IPS-NIHi11 (cell line): Measurements from ENCODE around the gene PARD3.
A peak's percentile ranks its signal among the peaks of the same experiment; 100 is the strongest.

Source experiments
- DNase-seq: peaks from one replicate; pipeline ENCODE4 v3.0.0; 2012; ENCODE audit warnings: mixed read lengths, low spot score

The PARD3 gene

DNA sequence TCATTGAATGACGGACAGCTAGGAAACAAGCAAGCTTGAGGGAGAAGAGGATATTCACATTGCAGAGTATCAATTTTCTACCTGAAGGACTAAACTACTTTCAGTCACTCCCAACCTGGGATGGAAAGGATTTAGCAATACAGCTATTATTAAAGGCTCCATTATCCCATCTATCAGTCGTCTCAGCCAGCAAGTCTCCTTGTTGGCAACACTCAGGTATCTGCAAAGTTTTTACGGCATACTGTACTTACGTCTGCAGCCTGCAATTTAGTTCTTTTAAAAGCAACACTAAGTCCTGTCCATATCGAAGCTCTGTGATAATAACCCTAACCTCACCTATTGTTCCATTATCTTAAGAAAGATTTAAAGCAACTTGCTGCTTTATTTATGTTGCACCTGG is 689.4 kb downstream of the PARD3 start:
- no peak for DNase-seq

GRCh38 chr10:34124522-34125035 is 690.5 kb downstream of the PARD3 start:
- no peak for DNase-seq

GRCh38 chr10:34121781-34122622 is 693.1 kb downstream of the PARD3 start:
- no peak for DNase-seq

DNA sequence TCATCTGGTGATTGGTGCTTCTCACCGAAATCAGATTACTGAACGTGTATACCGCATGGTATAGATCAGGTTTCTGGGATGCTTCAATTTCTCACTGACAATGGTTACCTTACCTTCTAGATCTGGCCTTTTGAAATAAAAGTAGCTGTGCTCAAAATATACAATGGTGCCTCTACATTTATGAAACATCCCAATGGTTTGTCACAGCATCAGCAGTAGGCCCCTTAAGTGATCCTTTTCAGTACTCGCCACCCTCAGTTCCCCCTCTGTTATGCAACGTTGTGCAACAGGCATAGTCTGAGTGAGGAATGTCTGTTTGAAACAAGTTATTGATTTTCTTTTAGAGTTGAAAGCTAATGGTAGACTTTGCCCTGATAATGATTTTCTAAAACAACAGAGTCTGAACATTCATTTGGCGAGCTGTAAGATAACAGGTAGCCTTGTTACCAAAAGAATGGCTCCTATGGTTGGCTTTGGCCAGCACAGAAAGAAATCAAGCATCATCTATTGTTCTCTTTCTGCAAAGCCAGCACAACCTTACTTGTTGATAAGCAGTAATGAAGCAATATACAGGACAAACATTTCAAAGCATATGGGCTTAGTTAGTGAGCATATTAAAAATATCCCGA is 693.9 kb downstream of the PARD3 start:
- DNase-seq: no peak

DNA sequence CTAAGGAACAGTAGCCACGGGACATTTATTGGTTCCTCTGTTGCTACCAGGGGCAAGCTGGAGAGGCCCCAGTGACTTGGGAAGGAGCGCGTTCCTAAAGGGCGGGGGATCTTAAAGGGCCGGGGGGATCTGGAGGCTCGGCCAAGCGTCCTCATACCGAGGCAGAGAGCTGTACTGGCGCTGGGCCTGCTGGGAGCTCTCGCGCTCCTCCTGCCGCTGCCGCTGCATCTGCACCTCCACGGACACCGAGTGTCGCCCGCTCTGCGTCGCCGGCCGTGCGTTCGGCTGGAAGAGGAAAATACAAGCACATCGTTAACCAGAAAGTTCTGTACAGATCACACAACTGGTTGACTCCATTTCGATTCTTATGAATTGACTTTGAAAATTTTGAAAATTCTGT is 695.6 kb downstream of the PARD3 start:
- no peak for DNase-seq

DNA sequence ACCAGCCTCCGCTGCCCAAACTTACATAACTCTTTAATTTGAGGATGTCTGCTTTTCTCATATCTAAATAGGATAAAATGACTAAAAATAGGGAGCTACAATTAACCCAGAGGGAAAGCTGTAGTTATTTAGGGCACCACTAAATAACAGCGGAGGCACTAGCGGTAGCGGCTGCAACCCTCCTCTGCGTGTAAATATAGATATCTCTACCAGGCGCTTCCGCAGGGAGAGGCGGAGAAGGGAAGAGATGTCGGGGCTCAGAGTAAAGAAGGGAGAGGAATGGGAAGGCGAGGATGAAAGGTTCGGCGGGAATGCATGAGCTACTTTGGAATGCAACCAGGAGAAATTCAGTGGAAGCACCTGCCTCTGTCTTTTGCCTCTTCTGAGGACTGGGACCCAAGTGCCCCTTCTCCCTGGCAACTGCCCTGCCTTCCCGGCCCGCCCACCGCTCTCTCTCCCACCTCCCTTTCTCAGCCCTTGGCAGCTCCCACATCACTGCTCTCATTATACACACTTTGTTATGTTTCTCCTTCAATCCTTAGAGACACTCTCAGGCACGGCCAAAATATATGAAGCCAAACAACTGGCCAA is 698.3 kb downstream of the PARD3 start:
- no peak for DNase-seq

GRCh38 chr10:34116220-34116641 is 698.9 kb downstream of the PARD3 start:
- no peak for DNase-seq

DNA sequence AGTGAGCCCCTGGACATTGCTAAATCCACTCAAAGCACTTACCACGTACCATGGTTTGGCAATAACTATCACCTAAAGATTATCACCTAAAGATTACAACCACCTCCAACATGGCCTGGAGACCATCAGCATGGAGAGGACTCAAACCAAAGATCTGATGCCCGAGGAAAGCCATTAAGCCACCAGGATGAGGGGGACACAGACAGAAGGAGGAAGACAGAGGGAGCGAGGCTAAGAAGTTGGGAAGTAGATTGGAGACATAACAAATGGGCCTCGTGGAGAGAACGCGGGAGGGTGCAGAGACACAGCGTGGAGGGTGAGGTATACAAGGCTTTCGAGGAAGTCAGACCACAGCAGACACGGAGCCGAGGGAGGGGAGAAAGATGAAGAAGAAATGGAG is 700.2 kb downstream of the PARD3 start:
- no peak for DNase-seq

GRCh38 chr10:34113504-34114225 is 701.4 kb downstream of the PARD3 start:
- peak; percentile 73 for DNase-seq

DNA sequence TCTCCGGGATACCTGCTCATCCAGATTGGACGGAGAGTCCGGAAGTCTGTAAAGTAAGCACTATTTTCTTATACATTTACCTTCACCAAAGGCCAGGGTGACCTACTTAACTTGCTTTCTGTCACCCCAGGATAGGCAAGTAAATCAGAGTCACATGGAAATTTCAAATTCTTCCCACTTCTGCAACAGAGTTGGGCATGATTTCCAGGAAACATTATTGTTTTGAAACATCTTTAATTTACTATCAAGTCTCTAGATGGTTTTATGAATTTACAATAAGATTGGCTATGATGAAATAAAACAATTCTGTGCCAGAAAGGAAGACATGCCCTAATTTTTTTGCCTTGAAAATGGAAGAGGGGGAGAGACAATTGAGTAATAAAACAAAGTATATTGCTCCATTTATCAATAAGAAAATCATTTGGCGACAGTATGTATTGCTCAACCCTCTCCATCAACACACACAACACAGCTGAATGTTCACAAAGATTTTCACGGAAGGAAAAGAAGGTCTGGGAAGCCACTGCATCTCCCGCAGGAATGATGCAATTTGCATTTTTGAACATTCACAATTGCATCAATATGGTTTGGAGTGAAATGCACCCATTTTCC is 702.8 kb downstream of the PARD3 start:
- DNase-seq: no peak

GRCh38 chr10:34111179-34111578 is 703.9 kb downstream of the PARD3 start:
- DNase-seq: no peak

DNA sequence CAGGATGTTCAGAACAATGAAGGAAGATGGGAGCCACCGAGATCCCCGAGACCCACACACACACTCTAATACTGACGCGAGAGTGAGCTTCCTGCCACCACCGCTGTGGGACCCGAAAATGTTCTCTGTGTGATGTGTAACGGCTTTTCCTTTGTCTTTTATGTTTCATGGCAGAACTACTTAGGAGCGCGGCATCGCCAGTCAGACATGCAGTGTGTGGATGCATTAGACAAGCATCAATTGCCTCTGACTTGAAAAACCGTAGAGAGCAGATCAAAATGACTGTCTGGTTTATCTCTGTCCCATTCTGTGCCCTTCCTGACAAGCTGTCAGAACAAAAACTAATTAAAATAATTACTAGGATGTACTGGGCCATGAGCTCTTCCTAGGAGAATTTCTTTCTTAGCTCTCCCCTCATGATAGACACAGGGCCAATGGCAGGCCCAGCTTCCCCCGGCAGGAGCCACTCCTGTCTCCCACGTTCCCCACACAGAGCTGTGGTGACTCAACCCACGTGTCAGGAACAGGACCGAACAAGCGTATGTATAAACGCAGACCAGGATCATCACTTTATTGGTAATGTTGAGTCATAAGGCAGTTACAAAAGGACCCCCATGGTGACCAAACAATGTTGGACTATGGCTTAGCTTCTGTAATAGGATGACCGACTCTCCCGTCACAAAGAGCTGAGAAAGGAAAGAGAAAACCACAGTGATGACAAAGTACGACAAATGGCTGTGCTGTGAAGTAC is 705.0 kb downstream of the PARD3 start:
- no peak for DNase-seq

DNA sequence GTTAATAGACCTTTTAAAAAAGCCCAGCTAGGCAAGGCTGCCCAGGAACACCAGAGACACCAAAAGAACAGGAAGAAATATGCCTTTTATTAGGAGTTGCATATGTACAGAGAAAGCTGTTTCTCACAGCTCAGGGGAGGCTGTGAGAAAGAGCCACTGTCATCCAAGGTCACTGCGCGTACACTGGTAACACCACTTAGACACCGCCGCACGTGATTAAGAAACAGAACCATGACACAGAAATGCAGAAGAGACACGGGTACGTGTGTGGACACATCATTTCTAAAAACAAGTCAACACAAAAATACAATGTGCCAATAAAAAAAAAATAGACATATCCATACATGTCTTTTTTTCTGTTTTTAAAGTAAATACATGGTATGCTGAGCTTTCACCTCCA is 705.6 kb downstream of the PARD3 start:
- DNase-seq: no peak

DNA sequence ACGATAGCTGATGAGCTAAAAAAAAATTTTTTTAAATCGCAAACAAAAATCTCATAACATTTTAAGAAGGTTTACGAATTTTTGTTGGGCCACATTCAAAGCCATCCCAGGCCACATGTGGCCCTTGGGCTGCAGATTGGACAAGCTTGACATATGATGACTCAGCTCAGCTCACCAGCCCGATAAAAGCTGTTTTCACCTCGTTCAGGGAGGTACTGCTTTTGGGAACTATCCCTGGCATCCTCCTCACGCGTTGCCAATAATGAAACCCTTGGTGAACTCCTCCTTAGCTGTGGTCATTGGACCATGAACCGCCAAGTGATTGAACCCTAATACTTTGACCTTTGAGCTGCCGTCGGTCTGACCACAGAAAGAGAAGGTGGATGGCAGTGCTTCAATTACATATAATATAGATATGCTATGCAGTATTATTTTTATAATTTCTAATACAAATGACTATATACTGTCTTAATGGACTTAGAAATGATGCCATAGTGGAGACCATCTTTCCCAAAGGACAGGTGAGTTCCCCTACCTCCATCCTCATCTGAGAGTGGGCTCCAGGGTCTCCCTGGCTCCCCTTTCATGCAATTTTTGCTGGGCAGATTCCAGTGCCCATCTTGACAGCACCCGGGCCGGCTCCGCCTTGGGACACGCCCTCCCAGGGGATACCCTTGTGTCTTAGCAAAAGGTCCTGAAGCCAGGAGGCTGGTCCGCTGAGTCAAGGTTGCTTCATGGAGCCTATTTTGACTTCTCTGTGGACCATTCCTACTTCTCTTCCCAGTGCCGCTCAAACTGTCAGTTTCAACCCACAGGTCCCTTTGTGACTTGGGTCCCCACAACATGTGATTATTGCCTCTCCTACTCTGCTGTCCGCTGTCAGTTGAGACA is 707.2 kb downstream of the PARD3 start:
- no peak for DNase-seq

GRCh38 chr10:34106356-34106885 is 708.7 kb downstream of the PARD3 start:
- no peak for DNase-seq

GRCh38 chr10:34104829-34105572 is 710.1 kb downstream of the PARD3 start:
- DNase-seq: peak; percentile 28

- DNase-seq: no peak
These were observed 712.1 kb downstream of the PARD3 start for GRCh38 chr10:34102893-34103506.

DNA sequence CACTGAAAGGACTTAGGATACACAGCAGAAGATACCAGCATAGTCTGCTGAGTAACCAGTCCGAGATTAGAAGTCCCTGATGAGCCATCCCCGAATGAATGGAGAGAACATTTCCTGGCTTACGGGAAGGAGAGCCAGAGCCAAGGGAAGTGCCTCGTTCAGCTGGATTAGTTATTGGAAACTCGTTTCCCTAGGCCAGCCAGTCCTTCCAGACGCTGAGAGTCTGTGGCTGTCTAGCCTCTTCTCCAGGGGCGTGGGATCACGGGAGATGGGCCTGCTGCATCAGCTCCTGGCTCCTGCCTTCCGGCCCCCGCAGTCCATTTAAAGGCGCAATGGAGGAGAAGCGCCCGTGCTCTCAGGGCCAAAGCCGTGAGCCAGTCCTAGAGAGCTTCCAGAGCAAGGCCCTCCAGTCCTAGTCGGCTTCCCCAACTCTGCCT is 712.8 kb downstream of the PARD3 start:
- no peak for DNase-seq

GRCh38 chr10:34101001-34101400 is 714.1 kb downstream of the PARD3 start:
- DNase-seq: no peak
